GM12878 (cell line): ENCODE measurements around the gene MAGI1. TPM values are rescaled to one million over a fixed set of nuclear protein-coding genes. Genes with fewer than 3 reads are reported as not detected.

Source experiments
- BRCA1 ChIP-seq: IDR thresholded peaks from 2 replicates; pipeline ENCODE4 v1.6.1; 2011; ENCODE audit warnings: low read depth, low read length, improper control_type of control experiment
- FOS ChIP-seq: IDR thresholded peaks from 3 replicates; pipeline ENCODE4 v1.6.1; 2011; ENCODE audit warnings: borderline replicate concordance; ENCODE audit not compliant: insufficient read length; ENCODE audit errors: extremely low read depth
- ZNF384 ChIP-seq: IDR thresholded peaks from 2 replicates; pipeline ENCODE4 v1.6.1; 2012; ENCODE audit warnings: low read depth, mild to moderate bottlenecking, low read length, improper control_type of control experiment, borderline replicate concordance
- polyA plus RNA-seq, 11 experiments: library from polyadenylated mRNA; depleted of rRNA in 4 of 11; unstranded in 6 of 11; stranded (reverse) in 5 of 11; fragments of >200 nt; fragmentation: Nextera tagmentation in 4 of 11; fragmentation: Illumina TruSeq in 1 of 11; extraction: Ambion mirVana in 4 of 11; extraction: Trizol in 1 of 11; gene quantifications; 1 replicate in 1 of 11; 2 replicates in 10 of 11; pipeline versions ENCODE4 v1.2.1 to v1.2.3, GENCODE V29; 2011 to 2016; ENCODE audit warnings: inconsistent platforms in 2 of 11, missing spikeins in 2 of 11, low read depth in 1 of 11
- total RNA-seq, 4 experiments: library from RNA; depleted of rRNA in 3 of 4; stranded (reverse); fragments of >200 nt in 3 of 4; fragmentation: Illumina TruSeq in 1 of 4; extraction: Trizol in 1 of 4; gene quantifications; 2 replicates each; pipeline versions ENCODE4 v1.2.1 to v1.2.3, GENCODE V29; 2013 to 2021
- TF ChIP-seq, protein P1 (sequence below), 3 experiments: IDR thresholded peaks in 2 of 3; conservative IDR thresholded peaks in 1 of 3; 2 replicates each; pipeline ENCODE4 v1.5.1; 2011; ENCODE audit warnings: low read depth in 3 of 3, low read length in 3 of 3, mild to moderate bottlenecking in 3 of 3, control low read depth in 2 of 3, moderate library complexity in 2 of 3, inconsistent platforms in 1 of 3, mixed read lengths in 1 of 3; ENCODE audit not compliant: control insufficient read depth in 2 of 3, insufficient read depth in 1 of 3; ENCODE audit errors: extremely low read depth in 1 of 3
- TF ChIP-seq, protein P2 (sequence below): fragments of 450-650 bp; IDR thresholded peaks from 2 replicates; pipeline ENCODE4 v1.6.1; 2018; ENCODE audit warnings: borderline replicate concordance, mild to moderate bottlenecking; ENCODE audit not compliant: partially characterized antibody
- TF ChIP-seq, protein P3 (sequence below): IDR thresholded peaks from 2 replicates; pipeline ENCODE4 v1.6.1; 2011; ENCODE audit warnings: borderline replicate concordance, low read depth, mild to moderate bottlenecking, moderate library complexity, low read length; ENCODE audit not compliant: insufficient read depth, poor library complexity, severe bottlenecking

The MAGI1 gene
- total and polyA plus RNA-seq, 10 of the 15 experiments (the other 5 are each of a cell fraction or from before 2014, with no cell fraction given), result 0.02 to 3.3 (median 0.29) TPM; not detected in 1

DNA sequence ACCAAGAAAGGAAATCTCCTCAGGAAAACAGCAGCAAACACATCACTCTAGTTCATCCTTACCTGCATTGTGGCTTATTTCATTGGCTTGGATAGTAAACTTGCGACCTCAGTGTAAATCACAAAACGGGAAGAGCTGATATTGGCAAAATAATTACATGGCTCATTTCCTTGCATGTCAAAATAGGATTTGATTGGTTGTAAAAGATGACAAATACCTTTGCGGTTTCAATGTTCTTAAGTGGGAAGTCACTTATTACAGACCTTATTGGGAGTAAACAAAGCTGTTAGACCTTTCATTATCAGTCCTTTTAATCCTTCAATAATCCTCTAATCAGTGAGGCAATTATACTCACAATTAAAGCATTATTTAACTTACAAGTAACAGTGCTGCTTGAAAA lies 590.6 kb downstream of the MAGI1 start (continued):
- TF ChIP-seq, protein P1, sequence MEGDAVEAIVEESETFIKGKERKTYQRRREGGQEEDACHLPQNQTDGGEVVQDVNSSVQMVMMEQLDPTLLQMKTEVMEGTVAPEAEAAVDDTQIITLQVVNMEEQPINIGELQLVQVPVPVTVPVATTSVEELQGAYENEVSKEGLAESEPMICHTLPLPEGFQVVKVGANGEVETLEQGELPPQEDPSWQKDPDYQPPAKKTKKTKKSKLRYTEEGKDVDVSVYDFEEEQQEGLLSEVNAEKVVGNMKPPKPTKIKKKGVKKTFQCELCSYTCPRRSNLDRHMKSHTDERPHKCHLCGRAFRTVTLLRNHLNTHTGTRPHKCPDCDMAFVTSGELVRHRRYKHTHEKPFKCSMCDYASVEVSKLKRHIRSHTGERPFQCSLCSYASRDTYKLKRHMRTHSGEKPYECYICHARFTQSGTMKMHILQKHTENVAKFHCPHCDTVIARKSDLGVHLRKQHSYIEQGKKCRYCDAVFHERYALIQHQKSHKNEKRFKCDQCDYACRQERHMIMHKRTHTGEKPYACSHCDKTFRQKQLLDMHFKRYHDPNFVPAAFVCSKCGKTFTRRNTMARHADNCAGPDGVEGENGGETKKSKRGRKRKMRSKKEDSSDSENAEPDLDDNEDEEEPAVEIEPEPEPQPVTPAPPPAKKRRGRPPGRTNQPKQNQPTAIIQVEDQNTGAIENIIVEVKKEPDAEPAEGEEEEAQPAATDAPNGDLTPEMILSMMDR (IDR thresholded peaks at IDR 0.05 in 2 of 3, conservative IDR thresholded peaks at IDR 0.05 in 1 of 3; ENCODE audit: control insufficient read depth in 2 of 3, extremely low read depth in 1 of 3, insufficient read depth in 1 of 3, low read depth in 3 of 3, low read length in 3 of 3), result no peak
- TF ChIP-seq FOS, result no peak
- TF ChIP-seq ZNF384, result no peak
- TF ChIP-seq, protein P2, sequence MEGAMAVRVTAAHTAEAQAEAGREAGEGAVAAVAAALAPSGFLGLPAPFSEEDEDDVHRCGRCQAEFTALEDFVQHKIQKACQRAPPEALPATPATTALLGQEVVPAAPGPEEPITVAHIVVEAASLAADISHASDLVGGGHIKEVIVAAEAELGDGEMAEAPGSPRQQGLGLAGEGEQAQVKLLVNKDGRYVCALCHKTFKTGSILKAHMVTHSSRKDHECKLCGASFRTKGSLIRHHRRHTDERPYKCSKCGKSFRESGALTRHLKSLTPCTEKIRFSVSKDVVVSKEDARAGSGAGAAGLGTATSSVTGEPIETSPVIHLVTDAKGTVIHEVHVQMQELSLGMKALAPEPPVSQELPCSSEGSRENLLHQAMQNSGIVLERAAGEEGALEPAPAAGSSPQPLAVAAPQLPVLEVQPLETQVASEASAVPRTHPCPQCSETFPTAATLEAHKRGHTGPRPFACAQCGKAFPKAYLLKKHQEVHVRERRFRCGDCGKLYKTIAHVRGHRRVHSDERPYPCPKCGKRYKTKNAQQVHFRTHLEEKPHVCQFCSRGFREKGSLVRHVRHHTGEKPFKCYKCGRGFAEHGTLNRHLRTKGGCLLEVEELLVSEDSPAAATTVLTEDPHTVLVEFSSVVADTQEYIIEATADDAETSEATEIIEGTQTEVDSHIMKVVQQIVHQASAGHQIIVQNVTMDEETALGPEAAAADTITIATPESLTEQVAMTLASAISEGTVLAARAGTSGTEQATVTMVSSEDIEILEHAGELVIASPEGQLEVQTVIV, result no peak
- TF ChIP-seq BRCA1, result no peak
- TF ChIP-seq, protein P3, sequence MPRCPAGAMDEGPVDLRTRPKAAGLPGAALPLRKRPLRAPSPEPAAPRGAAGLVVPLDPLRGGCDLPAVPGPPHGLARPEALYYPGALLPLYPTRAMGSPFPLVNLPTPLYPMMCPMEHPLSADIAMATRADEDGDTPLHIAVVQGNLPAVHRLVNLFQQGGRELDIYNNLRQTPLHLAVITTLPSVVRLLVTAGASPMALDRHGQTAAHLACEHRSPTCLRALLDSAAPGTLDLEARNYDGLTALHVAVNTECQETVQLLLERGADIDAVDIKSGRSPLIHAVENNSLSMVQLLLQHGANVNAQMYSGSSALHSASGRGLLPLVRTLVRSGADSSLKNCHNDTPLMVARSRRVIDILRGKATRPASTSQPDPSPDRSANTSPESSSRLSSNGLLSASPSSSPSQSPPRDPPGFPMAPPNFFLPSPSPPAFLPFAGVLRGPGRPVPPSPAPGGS, result no peak
